Activated CD8-positive, alpha-beta memory T cell treated with anti-CD3 and anti-CD28 coated beads for 36 hours (primary cell): ENCODE data around the gene UNC93B1. TPM values are rescaled to one million over a fixed set of nuclear protein-coding genes. Genes with fewer than 3 reads are reported as not detected.

ENCODE experiments used
- CTCF ChIA-PET: fragments of 350-600 bp; sonication (Branson Sonifier 250); formaldehyde crosslinking; loops from one replicate; lab custom pipeline; 2021; ENCODE audit warnings: antibody characterized with exemption; lab: Charles Lee
- POLR2A ChIA-PET: fragments of 350-600 bp; sonication (Branson Sonifier 250); formaldehyde crosslinking; loops from one replicate; lab custom pipeline; 2021; ENCODE audit warnings: antibody characterized with exemption; lab: Charles Lee
- total RNA-seq, 2 experiments: library from RNA; stranded (reverse); gene quantifications; one replicate each; pipeline ENCODE4 v1.2.3, GENCODE V29; 2021

UNC93B1 gene
- total RNA-seq, 2 experiments from 2014 or later, result 10.5 to 11.5 TPM

GRCh38 chr11:68028802-68029545 lies 25.1 kb upstream of the UNC93B1 start:
- POLR2A ChIA-PET, result interaction anchor here (0.7 kb wide), 1 partner anchor 14 kb away, joined by 5 read pairs; no protein-coding TSS in a partner anchor
- CTCF ChIA-PET, result no interaction called here

DNA sequence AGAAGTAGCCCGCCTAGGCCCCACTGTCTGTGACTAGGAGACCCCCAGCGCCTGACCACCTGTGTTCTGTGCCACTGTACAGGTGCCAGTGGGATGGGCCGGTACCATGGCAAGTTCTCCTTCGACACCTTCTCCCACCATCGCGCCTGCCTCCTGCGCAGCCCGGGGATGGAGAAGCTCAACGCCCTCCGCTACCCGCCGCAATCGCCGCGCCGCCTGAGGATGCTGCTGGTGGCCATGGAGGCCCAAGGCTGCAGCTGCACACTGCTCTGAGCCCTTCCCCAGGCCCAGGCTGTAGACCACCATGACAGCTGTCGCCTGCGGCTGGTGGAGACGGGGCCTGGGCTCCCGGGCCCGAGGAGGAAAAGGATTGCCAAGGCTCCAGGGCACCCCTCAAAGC lies 23.8 kb upstream of the UNC93B1 start:
- ChIA-PET CTCF (no interaction called here), POLR2A (no interaction called here)

- POLR2A ChIA-PET, result no interaction called here
- CTCF ChIA-PET, result no interaction called here
These were observed 22.7 kb upstream of the UNC93B1 start for GRCh38 chr11:68026391-68027105.

DNA sequence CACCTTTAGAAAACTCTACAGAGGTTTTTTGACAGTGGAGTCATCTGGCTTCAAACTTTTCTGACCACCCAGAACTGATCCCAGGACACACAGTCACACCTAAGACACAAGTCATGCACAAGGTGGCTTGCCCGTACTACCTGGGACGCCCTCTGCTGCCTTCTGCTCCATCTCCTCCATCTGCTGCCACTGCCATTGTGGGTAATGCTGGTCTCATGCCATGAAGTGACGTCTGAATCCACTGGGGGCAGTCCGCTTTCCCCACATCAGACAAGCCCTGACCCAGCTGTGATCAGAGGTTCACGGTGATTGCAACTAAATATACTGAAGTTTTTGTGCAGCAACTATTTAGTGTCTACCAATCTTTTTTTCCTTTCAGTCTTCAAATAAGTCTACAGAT lies 21.1 kb upstream of the UNC93B1 start:
- POLR2A ChIA-PET, result no interaction called here
- CTCF ChIA-PET, result no interaction called here

GRCh38 chr11:68024508-68024907 lies 20.6 kb upstream of the UNC93B1 start:
- CTCF ChIA-PET, result interaction anchor here (0.7 kb wide), 1 partner anchor 178 kb away, joined by 4 read pairs; no protein-coding TSS in a partner anchor
- POLR2A ChIA-PET, result no interaction called here

- POLR2A ChIA-PET, result no interaction called here
These were observed 18.6 kb upstream of the UNC93B1 start for GRCh38 chr11:68022531-68022930.

DNA sequence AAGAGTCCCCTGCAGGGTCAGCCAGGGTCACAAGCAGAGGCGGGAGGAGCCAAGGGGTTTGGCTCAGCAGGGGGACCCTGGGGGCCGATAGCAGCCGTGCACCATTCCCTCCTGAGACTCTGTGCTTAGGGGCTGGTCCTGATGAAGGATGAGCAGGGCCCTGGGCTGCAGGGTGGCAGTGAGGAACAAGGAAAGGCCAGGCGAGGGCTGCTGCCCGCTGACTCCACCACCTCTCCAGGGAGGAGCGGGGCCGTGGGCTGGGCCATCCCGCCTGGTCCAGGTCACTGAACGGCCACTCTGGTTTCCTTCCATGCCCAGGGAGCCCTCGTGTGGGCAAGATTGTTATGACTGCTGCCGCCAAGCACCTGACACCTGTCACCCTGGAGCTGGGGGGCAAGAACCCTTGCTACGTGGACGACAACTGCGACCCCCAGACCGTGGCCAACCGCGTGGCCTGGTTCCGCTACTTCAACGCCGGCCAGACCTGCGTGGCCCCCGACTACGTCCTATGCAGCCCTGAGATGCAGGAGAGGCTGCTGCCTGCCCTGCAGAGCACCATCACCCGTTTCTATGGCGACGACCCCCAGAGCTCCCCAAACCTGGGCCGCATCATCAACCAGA lies 17.4 kb upstream of the UNC93B1 start:
- ChIA-PET CTCF (interaction anchor here (0.6 to 0.9 kb wide), 2 partner anchors 13 to 23 kb away, joined by 3 read pairs; no protein-coding TSS in a partner anchor), POLR2A (no interaction called here)

More at GRCh38 chr11:68022531-68022930, 18.6 kb upstream of the UNC93B1 start:
- CTCF ChIA-PET, result interaction anchor here (0.9 kb wide), 1 partner anchor 24 kb away, joined by 3 read pairs; no protein-coding TSS in a partner anchor

DNA sequence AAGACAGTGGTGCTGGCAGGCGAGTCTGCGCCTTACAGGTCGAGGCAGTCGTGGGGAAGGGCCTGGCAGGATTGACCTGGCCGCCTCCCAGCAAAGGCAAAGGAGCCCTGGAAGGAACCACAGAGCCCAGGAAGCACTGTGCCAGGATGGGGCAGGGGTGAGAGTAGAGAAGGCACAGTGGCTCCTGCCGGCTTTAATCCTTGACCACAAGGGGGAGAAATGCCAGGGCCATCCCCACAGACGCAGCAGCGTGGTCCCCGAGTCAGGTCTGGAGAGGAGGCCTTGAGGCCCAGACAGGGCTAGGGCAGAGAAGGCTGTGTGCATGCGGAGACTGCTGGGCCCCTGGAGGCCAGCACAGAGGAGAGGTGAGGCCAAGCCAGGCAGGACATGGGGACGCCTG lies 16.7 kb upstream of the UNC93B1 start:
- ChIA-PET CTCF (no interaction called here), POLR2A (no interaction called here)

- CTCF ChIA-PET, result no interaction called here
- POLR2A ChIA-PET, result no interaction called here
These were observed 15.6 kb upstream of the UNC93B1 start for GRCh38 chr11:68019486-68019885.

DNA sequence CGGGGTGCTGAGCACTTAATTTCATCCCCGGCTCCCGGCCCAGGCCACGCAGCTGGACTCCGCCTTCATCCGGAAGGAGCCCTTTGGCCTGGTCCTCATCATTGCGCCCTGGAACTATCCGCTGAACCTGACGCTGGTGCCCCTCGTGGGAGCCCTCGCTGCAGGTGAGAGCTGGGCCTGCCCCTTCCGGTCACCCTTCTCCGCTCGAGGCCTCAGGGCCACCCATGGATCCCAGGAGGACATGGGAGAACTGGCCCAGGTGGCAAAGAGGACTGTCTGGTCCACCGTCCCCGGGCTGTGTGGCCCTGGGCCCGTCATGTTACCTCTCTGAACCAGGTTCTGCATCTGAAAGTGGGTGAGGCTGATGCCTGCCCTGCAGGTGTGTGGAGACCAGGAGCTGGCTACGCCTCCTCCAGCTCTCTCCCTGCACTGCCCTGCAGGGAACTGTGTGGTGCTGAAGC lies 14.9 kb upstream of the UNC93B1 start:
- ChIA-PET POLR2A (no interaction called here), CTCF (no interaction called here)

DNA sequence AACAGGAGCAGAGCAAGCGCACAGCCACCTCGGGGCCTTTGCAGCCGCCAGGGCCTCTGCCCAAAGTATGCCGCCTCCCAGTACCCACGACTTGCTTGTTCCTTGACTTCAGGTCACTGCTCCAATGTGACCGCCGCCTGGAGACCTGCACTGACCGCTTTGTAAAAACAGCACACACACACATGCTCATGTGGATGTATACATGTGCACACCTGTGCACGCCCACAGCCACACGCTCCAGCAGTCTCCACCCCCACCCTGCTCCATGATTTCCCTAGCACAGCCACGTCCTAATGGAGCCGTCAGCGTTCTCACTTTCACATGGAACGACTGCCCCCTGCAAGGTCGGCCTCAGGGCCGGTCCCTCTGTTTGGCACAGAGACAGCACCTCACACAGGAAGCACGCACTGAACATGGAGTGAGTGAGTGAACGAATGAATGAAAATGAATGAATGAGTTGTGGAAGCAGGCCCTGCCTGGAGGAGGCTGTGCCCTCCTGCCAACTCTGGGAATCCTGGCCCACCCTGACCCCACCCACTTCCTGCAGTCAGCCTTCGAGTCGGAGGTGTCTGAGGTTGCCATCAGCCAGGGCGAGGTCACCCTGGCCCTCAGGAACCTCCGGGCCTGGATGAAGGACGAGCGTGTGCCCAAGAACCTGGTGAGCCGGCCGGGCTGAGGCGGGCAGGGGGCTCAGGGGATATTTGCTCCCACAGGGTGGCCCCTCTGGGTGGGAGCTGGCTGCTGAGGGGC lies 14.3 kb upstream of the UNC93B1 start:
- CTCF ChIA-PET, result no interaction called here
- POLR2A ChIA-PET, result no interaction called here

DNA sequence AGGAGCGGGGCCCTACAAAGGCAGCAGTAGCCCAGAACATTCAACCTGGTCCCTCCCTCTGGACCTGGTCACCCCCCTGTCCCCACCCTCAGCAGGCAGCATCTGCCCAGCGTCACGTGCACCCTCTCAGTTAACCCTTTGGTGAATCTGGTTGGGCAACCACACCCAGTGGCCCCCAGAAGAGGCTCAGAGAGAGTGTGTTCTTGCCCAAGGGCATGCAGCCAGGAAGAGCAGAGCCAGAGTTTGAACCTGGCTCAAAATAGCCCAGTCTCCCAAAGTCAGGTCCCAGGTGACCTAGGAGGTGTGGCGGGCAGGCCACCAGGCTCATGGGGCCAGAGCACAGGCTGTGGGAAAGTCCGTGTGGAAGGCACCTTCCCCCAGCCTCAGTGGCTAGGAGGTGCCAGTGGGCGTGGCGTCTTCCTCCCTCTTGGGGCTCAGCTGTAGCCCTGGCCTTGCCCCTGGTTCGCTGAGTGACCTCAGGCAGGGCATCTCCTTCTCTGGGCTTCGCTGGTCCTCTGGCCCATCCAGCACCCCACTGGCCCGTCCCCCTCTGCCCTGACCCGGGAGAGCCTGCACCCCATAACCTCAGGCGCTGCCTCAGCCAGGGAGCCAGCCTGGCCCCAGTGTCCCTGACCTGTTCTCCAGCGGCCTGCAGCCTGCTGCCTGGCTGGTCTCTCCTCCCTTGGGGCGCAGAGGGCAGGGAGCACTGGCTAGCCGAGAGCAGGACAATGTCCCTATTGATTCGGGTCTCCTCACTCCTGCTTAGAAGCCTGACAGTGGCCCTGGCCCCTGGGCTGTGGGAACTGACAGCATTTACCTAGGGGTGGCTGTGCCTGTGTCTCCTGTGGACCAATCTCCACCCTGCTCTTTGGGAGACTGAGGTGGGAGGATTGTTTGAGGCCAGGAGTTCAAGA lies 13.3 kb upstream of the UNC93B1 start:
- ChIA-PET CTCF (no interaction called here), POLR2A (no interaction called here)

DNA sequence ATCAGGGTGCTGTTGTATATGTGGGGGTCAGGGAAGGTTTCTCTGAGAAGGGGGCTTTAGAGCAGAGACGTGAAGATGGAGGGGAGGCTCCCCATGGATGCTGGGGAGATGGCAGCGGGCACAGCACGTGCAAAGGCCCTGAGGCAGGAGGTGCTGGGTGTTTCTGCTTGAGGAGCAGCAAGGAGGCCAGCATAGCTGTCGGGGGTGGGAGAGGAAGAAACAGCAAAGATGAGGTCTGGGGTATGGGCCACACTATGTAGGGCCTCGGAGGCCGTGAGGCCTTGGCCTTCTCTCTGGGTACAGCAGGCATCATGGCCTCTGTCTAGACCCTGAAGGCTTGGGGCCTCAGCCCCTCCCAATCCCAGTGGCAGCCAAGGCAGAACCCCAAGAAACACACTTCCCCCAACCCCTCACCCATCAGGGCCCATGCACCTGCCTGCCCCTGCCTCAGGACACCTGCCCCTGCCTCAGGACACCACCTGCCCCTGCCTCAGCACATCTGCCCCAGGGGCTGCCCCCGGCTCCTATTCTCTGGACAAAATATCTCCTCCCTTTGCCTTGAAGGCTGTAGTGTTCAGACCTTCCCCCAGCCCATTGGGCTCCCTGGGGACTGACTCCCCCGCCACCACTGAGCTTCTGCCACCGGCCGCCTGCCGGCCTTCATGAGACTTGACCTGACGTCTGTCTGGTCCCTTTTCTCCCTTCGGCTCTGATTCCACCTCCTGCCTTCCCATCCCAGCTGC lies 12.4 kb upstream of the UNC93B1 start:
- CTCF ChIA-PET, result no interaction called here
- POLR2A ChIA-PET, result no interaction called here

DNA sequence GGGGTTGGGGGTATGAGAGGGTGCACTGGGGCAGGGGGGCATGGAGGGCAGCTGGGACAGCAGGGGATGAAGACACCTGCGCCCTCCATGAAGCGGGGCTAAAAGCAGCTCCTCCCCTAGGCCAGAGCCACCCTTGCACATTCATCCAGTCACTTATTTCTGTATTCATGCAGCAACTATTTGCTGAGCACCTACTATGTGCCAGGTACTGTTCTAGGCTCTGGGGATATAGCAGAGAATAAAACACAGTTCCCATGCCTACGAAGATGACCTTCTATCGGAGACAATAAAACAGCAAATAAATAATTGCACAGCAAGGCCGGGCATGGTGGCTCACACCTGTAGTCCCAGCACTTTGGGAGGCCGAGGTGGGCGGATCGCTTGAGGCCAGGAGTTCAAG lies 11.6 kb upstream of the UNC93B1 start:
- CTCF ChIA-PET, result no interaction called here
- POLR2A ChIA-PET, result no interaction called here

DNA sequence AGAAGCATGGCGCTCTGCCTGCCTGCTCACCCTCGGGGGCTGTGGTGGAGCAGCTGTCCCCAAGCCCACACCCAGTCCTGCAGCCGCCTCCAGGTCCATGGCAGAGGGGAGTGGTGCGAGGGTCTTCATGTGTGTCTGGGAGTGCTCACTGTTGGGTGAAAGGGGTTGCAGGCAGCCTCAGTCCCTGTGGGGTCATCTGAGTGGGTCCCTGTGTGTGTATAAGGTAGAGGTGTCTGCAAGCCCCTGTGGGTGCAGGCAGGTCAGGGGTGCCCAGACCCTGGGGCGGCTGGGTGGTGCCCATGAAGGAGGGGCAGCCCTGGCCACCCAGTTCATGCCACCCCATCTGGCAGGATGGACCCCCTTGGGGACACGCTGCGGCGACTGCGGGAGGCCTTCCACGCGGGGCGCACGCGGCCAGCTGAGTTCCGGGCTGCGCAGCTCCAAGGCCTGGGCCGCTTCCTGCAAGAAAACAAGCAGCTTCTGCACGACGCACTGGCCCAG lies 11.1 kb upstream of the UNC93B1 start:
- ChIA-PET CTCF (no interaction called here), POLR2A (no interaction called here)

DNA sequence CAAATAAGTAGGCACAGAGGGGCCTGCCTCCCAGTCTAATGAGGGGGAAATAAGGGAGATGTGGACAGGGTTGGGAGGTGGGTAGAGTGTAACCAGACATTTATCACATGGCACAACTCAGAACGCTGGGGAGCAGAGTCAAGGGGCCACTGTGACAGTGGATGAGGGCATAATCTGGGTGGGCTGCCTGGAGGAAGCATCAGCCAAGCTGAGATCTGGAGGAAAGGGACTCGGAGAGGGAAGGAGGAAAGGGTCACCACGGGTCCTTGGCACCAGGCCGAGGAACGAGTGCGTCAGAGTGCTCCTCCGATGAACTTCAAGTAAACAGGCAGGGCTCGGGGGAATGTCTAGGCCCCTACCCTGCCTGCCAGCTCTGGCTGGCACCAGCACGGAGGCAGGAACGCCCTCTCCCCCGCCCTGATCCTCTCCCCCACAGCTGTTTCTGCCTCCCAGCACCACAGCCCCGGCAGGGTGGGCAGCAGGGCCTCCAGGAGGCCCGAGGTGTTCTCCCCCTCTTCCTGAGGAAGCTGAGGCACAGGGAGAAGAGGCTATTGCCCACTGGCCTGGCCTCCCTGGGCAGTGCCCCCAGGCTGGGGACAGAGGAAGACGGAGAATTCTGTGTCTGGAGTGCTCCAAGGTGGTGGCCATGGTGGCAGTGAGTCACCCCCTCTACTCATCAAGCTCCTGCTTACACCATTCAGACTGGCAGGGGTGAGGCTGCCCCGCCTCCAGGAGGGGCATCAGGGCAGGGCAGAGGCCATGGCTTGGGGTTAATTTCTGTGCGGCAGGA lies 10.5 kb upstream of the UNC93B1 start:
- ChIA-PET CTCF (no interaction called here), POLR2A (no interaction called here)

DNA sequence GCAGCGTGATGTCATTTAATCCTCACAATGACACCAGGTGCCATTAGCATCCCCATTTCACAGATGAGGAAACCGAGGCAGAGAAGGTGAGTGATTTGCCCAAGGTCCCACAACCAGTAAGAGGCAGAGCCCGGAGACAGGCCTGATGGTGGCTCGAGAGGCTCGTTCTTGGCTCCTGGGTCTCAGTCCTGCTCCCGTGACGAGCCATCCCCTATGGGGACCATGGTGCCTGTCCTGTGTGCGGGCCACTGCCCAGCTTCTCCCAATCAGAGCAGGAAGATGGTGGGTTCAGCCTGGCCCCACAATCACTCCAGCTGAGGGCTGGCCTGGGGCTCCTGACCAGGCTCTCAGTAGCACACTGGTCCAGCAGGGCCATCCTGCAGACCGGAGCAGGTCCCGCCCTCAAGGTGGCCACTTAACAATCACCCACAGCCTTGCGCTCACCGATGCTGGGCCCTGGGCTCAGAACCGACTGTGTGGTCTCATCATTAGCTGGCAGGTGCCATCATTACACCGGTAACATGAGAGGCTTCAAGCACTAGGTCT lies 9.8 kb upstream of the UNC93B1 start:
- CTCF ChIA-PET, result no interaction called here
- POLR2A ChIA-PET, result no interaction called here
